RPMI7951 (cell line): ENCODE measurements around the gene BCAS4. TPM values are rescaled to one million over a fixed set of nuclear protein-coding genes. Genes with fewer than 3 reads are reported as not detected.
"Not testable (repeated sequence)": the region's sequence is repeated elsewhere in the genome, so short reads cannot be mapped to it uniquely, and the experiment has no call there.

Experiments used
- DNase-seq: peaks from one replicate; pipeline ENCODE4 v3.0.0-alpha.2; 2012; ENCODE audit warnings: low read depth
- total RNA-seq: library from RNA; depleted of rRNA; stranded (reverse); fragments of >200 nt; shearing (Covaris generic); gene quantifications from 2 replicates; pipeline ENCODE4 v1.2.3, GENCODE V29; 2014

Gene BCAS4
- total RNA-seq, 1 experiment from 2014 or later, result 5.9 TPM

- peak; percentile 83 for DNase-seq
These were observed 23.3 kb upstream of the BCAS4 start for GRCh38 chr20:50771419-50772080.

- DNase-seq, result no peak
These were observed 22.3 kb upstream of the BCAS4 start for GRCh38 chr20:50772420-50773185.

- DNase-seq, result no peak
These were observed 20.3 kb upstream of the BCAS4 start for GRCh38 chr20:50774515-50774914.

- DNase-seq, result no peak
These were observed 18.6 kb upstream of the BCAS4 start for GRCh38 chr20:50776122-50776817.

GRCh38 chr20:50777373-50777772 lies 17.5 kb upstream of the BCAS4 start:
- no peak for DNase-seq

GRCh38 chr20:50778994-50779393 lies 15.9 kb upstream of the BCAS4 start:
- not testable (repeated sequence) for DNase-seq

GRCh38 chr20:50783390-50783789 lies 11.5 kb upstream of the BCAS4 start:
- no peak for DNase-seq

- no peak for DNase-seq
These were observed 11.0 kb upstream of the BCAS4 start for GRCh38 chr20:50783903-50784302.

- no peak for DNase-seq
These were observed 10.4 kb upstream of the BCAS4 start for GRCh38 chr20:50784464-50784863.

- DNase-seq, result no peak
These were observed 8.2 kb upstream of the BCAS4 start for GRCh38 chr20:50786703-50787102.

GRCh38 chr20:50787181-50787580 lies 7.7 kb upstream of the BCAS4 start:
- DNase-seq, result no peak

GRCh38 chr20:50788045-50788991 lies 6.5 kb upstream of the BCAS4 start:
- peak; percentile 81 for DNase-seq

- no peak for DNase-seq
These were observed 4.8 kb upstream of the BCAS4 start for GRCh38 chr20:50789968-50790650.

GRCh38 chr20:50790651-50791277 lies 4.1 kb upstream of the BCAS4 start:
- DNase-seq, result peak; percentile 93

GRCh38 chr20:50792708-50793574 lies 1.9 kb upstream of the BCAS4 start:
- no peak for DNase-seq

- DNase-seq, result peak; percentile 30
These were observed 1.3 kb upstream of the BCAS4 start for GRCh38 chr20:50793575-50794016.

GRCh38 chr20:50794181-50794845 lies 548 bp upstream of the BCAS4 start:
- DNase-seq, result no peak

GRCh38 chr20:50797142-50797541 lies 2.3 kb downstream of the BCAS4 start:
- no peak for DNase-seq

- no peak for DNase-seq
These were observed 3.8 kb downstream of the BCAS4 start for GRCh38 chr20:50798650-50799049.
